K562 (cell line): ENCODE measurements around the gene QRICH1. TPM values are rescaled to one million over a fixed set of nuclear protein-coding genes. Genes with fewer than 3 reads are reported as not detected.

Experiments used
- ATAC-seq: fragments of 200-7000 bp; cut with Tn5 transposase; 3 replicates; pipeline ENCODE4 v1.9.1; 2020; ENCODE audit warnings: moderate library complexity
- BruUV-seq: library from RNA; stranded (reverse); fragments of 400-500 nt; replicated peaks from 2 replicates; lab custom pipeline; 2021; lab: Mats Ljungman, UMichigan
- CTCF ChIA-PET: fragments of 300-600 bp; formaldehyde crosslinking; extraction: SDS; loops from one replicate; lab custom pipeline; 2021; ENCODE audit warnings: low intra/inter-chr PET ratio; lab: Yijun Ruan, JAX
- POLR2A ChIA-PET: fragments of 300-600, 350-650 bp; sonication (Branson Sonifier 250); formaldehyde crosslinking; extraction: SDS; loops from one replicate; lab custom pipeline; 2021; ENCODE audit warnings: antibody characterized with exemption, inconsistent platforms; lab: Yijun Ruan, JAX
- DNase-seq, 4 experiments: peaks; one replicate each; pipeline versions ENCODE4 v3.0.0 to v3.0.0-alpha.2; 2011 to 2018; ENCODE audit warnings: low spot score in 3 of 4, mixed read lengths in 3 of 4; ENCODE audit errors: extremely low read depth in 1 of 4
- FAIRE-seq: peaks from 2 replicates; lab custom pipeline; 2011; peaks lifted over from hg19 to GRCh38; lab: Jason Lieb, UNC
- H2AFZ ChIP-seq: 2 replicates; pipeline ENCODE4 v1.6.0; 2011; ENCODE audit warnings: low read depth, low read length, control low read depth, inconsistent platforms
- H3K27ac ChIP-seq: fragments of 200-600 bp; 3 replicates; pipeline ENCODE4 v1.8.0; 2011; ENCODE audit warnings: low read depth, mild to moderate bottlenecking, control low read depth, inconsistent platforms, low read length, moderate library complexity, mixed read lengths; ENCODE audit errors: extremely low read depth
- H3K27me3 ChIP-seq, 2 experiments: fragments of 300-600 bp in 1 of 2; 2 replicates in 1 of 2; 3 replicates in 1 of 2; pipeline versions ENCODE4 v1.6.0 to v1.8.0; 2011; ENCODE audit warnings: inconsistent platforms in 2 of 2, low read length in 2 of 2, mild to moderate bottlenecking in 1 of 2, mixed read lengths in 1 of 2, moderate library complexity in 1 of 2; ENCODE audit not compliant: control insufficient read depth in 2 of 2, insufficient read depth in 2 of 2
- H3K36me3 ChIP-seq: fragments of 300-600 bp; 3 replicates; pipeline ENCODE4 v1.8.0; 2011; ENCODE audit warnings: mild to moderate bottlenecking, low read length, inconsistent platforms; ENCODE audit not compliant: control insufficient read depth, insufficient read depth
- H3K4me1 ChIP-seq, 2 experiments: fragments of 200-600 bp in 1 of 2; replicated peaks in 1 of 2; 2 replicates in 1 of 2; 3 replicates in 1 of 2; pipeline versions ENCODE4 v1.5.1 to v1.8.0; 2011; ENCODE audit warnings: inconsistent platforms in 2 of 2, low read length in 2 of 2, mild to moderate bottlenecking in 1 of 2, mixed read lengths in 1 of 2, moderate library complexity in 1 of 2; ENCODE audit not compliant: control insufficient read depth in 2 of 2, insufficient read depth in 2 of 2
- H3K4me2 ChIP-seq: 2 replicates; pipeline ENCODE4 v1.6.1; 2011; ENCODE audit warnings: low read length, control low read depth, inconsistent platforms, mixed read lengths; ENCODE audit not compliant: insufficient read depth
- H3K4me3 ChIP-seq: fragments of 200-600 bp; sonication (generic), shearing (Covaris generic); 2 replicates; pipeline ENCODE4 v1.5.1; 2016; ENCODE audit warnings: control low read depth, inconsistent platforms
- H3K79me2 ChIP-seq: fragments of 200-600 bp; 3 replicates; pipeline ENCODE4 v1.8.0; 2011; ENCODE audit warnings: low read length, inconsistent platforms; ENCODE audit not compliant: control insufficient read depth, insufficient read depth
- H3K9ac ChIP-seq, 2 experiments: 2 replicates each; pipeline versions ENCODE4 v1.6.0 to v1.6.1; 2011; ENCODE audit warnings: low read depth in 2 of 2, low read length in 2 of 2, control low read depth in 1 of 2, inconsistent platforms in 1 of 2, mild to moderate bottlenecking in 1 of 2, mixed read lengths in 1 of 2; ENCODE audit not compliant: insufficient read depth in 1 of 2
- H3K9me1 ChIP-seq: one replicate; pipeline ENCODE4 v1.6.0; 2011; ENCODE audit warnings: inconsistent platforms, mild to moderate bottlenecking, low read length, moderate library complexity; ENCODE audit not compliant: control insufficient read depth, insufficient read depth
- H3K9me3 ChIP-seq: replicated peaks from 2 replicates; pipeline ENCODE4 v1.5.1; 2011; ENCODE audit warnings: low read depth, low read length, inconsistent platforms; ENCODE audit not compliant: control insufficient read depth, insufficient read depth
- H4K20me1 ChIP-seq: replicated peaks from 2 replicates; pipeline ENCODE4 v1.6.1; 2011; ENCODE audit warnings: low read length, inconsistent platforms, mixed read lengths; ENCODE audit not compliant: control insufficient read depth, insufficient read depth
- BRF2 ChIP-seq: IDR thresholded peaks from 3 replicates; pipeline ENCODE4 v1.6.1; 2011; ENCODE audit warnings: borderline replicate concordance, mild to moderate bottlenecking; ENCODE audit not compliant: insufficient read length, insufficient read depth
- CTCF ChIP-seq, 3 experiments: IDR thresholded peaks in 2 of 3; conservative IDR thresholded peaks in 1 of 3; 2 replicates each; pipeline ENCODE4 v1.5.1; 2011 to 2012; ENCODE audit warnings: low read length in 3 of 3, mild to moderate bottlenecking in 3 of 3, control low read depth in 2 of 3, improper control_type of control experiment in 1 of 3, inconsistent platforms in 1 of 3, low read depth in 1 of 3, mixed read lengths in 1 of 3, moderate library complexity in 1 of 3; ENCODE audit not compliant: insufficient read depth in 2 of 3
- ESRRA ChIP-seq: fragments of 450-650 bp; IDR thresholded peaks from 2 replicates; pipeline ENCODE4 v1.6.1; 2014; ENCODE audit warnings: low read depth, mild to moderate bottlenecking, moderate library complexity, borderline replicate concordance
- KDM2B ChIP-seq: fragments of 250-450 bp; sonication (Bioruptor Pico); IDR thresholded peaks from 2 replicates; pipeline ENCODE4 v1.8.0; 2021; ENCODE audit warnings: mild to moderate bottlenecking, moderate library complexity
- STAT5A ChIP-seq: IDR thresholded peaks from 2 replicates; pipeline ENCODE4 v1.6.1; 2012; ENCODE audit warnings: low read length, inconsistent platforms, borderline replicate concordance
- ZNF232 ChIP-seq: sonication (generic); formaldehyde crosslinking; IDR thresholded peaks from 2 replicates; pipeline ENCODE4 v1.8.0; 2022; ENCODE audit warnings: mild to moderate bottlenecking, missing genetic modification reagents
- ZNF408 ChIP-seq: fragments of 250-450 bp; sonication (Bioruptor Pico); IDR thresholded peaks from 2 replicates; pipeline ENCODE4 v1.4.0; 2020; ENCODE audit warnings: low read depth, mild to moderate bottlenecking, moderate library complexity
- WGBS: fragments of 100-300 bp; shearing (Covaris generic); methylation state at CpG from one replicate; pipeline ENCODE4 v1.1.6; 2016; ENCODE audit warnings: low coverage, mixed read lengths; ENCODE audit not compliant: insufficient coverage; ENCODE audit errors: missing lambda C conversion rate; 5-methylcytosine and 5-hydroxymethylcytosine counted together
- in situ Hi-C: fragments of 300-500 bp; cut with MboI; formaldehyde crosslinking; loops from 4 replicates; pipeline ENCODE4 v1.15.0; 2018; ENCODE audit warnings: inconsistent platforms, mixed read lengths
- intact Hi-C: fragments of 100-400 bp; cut with micrococcal nuclease; formaldehyde crosslinking; loops from 2 replicates; pipeline ENCODE4 v1.14.2; 2022
- polyA plus RNA-seq, 8 experiments: library from polyadenylated mRNA; depleted of rRNA in 4 of 8; stranded (reverse) in 5 of 8; unstranded in 3 of 8; fragments of >200 nt; fragmentation: Nextera tagmentation in 2 of 8; fragmentation: Illumina TruSeq in 1 of 8; extraction: Ambion mirVana in 2 of 8; extraction: Trizol in 1 of 8; gene quantifications; 2 replicates each; pipeline versions ENCODE4 v1.2.1 to v1.2.3, GENCODE V29; 2011 to 2014; ENCODE audit warnings: inconsistent platforms in 1 of 8, missing spikeins in 1 of 8
- total RNA-seq, 7 experiments: library from RNA; depleted of rRNA in 6 of 7; stranded (reverse); fragments of >200 nt in 6 of 7; fragmentation: Illumina TruSeq in 2 of 7; extraction: Trizol in 2 of 7; gene quantifications; 2 replicates each; pipeline versions ENCODE4 v1.2.1 to v1.2.3, GENCODE V29; 2011 to 2021; ENCODE audit warnings: low replicate concordance in 1 of 7

Gene QRICH1
- total and polyA plus RNA-seq, 9 of the 15 experiments (the other 6 are each of a cell fraction or from before 2014, with no cell fraction given), result 20.1 to 99.2 (median 56.7) TPM

DNA sequence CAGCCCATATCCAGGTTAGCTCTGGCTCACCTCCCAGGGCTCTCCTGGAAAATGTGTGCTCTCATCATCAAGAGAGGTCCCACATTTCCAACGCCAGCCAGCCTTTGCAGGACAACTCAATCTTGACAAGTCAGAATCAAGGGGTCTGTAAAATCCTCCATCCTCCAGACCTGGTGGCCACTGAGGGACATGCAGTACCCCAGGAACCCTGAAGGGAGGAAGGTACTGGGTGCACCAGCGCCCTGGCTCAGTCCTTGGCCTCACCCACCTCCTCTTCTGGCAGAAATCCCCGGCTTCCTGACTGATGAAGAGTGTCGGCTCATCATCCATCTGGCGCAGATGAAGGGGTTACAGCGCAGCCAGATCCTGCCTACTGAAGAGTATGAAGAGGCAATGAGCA, 92.7 kb downstream of the QRICH1 start:
- ATAC-seq (0 out of 3 replicates have a peak, but pooled peaks have one; percentile 24), DNase-seq (no peak), FAIRE-seq (no peak)
- no peaks in the 10 kb centered on the region for H3K9me3 ChIP-seq
- intact Hi-C loops (no loop called here), in situ Hi-C loops (no loop called here)
- ChIA-PET POLR2A (interaction anchor here (0.8 kb wide), 1 partner anchor 10 kb away, joined by 4 read pairs; no protein-coding TSS in a partner anchor), CTCF (no interaction called here)
- no peak overlapping the region for H2AFZ ChIP-seq
- no peak overlapping the region for H3K4me3 ChIP-seq
- H3K4me1 ChIP-seq, result peaks cover 13 to 27% of the 10 kb centered on the region in 2 experiments; a peak in 4 of 5 replicates
- no TSS peak for BruUV-seq
- H3K36me3 ChIP-seq, result no peaks in the 10 kb centered on the region
- WGBS, result 29% methylated on average over 5 of the region's 6 CpGs
- no peak overlapping the region for H3K9ac ChIP-seq
- peaks cover under 1% of the 10 kb centered on the region; the same call in 1 of the 3 replicates for H3K79me2 ChIP-seq
- no peaks in the 10 kb centered on the region for H4K20me1 ChIP-seq
- no peaks in the 10 kb centered on the region for H3K9me1 ChIP-seq
- no peaks in the 10 kb centered on the region for H3K27me3 ChIP-seq
- no peak overlapping the region for H3K27ac ChIP-seq
- H3K4me2 ChIP-seq, result no peak overlapping the region
- TF ChIP-seq ZNF408 (CRISPR knock-in tag), result no peak
- TF ChIP-seq ESRRA, result no peak
- no peak for TF ChIP-seq STAT5A
- TF ChIP-seq CTCF (IDR thresholded peaks at IDR 0.05 in 2 of 3, conservative IDR thresholded peaks at IDR 0.05 in 1 of 3; ENCODE audit: insufficient read depth in 2 of 3, low read depth in 1 of 3, low read length in 3 of 3), result peak in 1 of 3 experiments; percentile 10; a peak in 1 of 6 replicates
- no peak for TF ChIP-seq ZNF232 (CRISPR knock-in tag)
- TF ChIP-seq KDM2B (CRISPR knock-in tag), result no peak
- no peak for TF ChIP-seq BRF2
